GM21825 (cell line): ENCODE results near the gene EFCC1.

Source experiments
- ATAC-seq: cut with Tn5 transposase; IDR thresholded peaks from one replicate; pipeline ENCODE4 v1.9.1; 2021; ENCODE audit warnings: mild to moderate bottlenecking, moderate library complexity; ENCODE audit not compliant: unreplicated experiment

The EFCC1 gene

DNA sequence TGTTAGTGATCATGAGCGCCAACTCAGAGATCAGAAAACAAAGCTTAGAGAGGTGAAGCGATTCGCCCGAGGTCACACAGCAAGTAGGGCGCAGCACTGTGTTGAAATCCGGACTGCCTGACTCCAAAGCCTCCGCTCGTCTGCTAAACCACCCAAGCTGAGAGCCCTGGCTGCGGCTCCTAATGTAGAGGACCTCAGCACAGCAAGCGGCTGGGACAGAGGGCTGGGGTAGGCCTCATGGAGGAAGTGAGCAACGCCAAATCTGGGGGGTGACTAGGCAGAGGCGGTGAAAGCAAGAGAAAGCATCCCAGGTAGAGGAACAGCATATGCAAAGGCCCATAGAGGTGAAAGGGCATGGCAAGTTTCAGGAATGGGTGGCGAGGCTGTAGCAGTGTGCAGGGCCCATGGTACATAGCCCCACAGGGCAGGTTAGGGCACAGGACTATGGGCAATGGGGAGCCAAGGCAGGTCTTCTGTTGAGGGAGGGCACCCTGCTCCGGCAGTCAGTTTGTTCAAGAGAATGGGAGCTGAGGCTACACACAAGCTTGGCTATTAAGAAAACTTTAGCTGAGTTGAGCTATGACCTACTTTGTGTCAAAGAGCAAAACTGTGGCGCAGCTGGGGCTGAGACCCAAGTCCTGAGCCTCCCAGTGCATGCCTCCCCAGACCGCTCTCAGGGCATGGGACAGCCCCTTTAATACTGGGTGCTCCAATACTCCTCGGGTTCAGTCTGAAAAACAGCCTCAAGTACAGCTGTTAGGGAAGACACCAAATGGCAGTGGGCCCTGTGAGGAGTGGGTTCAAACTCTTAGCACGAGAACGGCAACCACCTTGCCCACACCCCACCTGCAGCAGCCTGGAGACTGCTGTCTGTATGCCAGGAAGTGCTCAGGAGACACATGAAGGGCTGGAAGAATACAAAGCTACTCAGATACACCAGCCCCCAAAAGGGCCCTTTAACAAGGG lies 6.2 kb upstream of the EFCC1 start:
- no peak for ATAC-seq

DNA sequence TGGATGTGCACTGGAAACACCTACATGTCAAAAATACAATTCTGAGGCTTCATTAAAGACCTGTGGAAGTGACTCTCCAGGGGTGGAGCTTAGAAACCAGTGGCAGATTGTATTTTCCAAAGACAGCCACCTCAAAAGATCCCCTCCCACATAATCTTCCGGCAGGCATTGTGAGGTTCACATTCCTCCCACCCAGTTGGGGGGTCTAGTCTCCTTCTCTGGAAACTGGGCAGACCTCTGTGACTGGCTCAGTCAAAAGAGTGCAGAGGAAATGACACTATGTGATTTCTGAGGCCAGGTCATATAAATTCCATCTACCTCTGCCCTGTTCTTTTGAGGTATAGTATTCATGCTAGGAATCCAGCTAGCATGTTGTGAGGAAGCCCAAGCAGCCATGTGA lies 5.4 kb upstream of the EFCC1 start:
- no peak for ATAC-seq

DNA sequence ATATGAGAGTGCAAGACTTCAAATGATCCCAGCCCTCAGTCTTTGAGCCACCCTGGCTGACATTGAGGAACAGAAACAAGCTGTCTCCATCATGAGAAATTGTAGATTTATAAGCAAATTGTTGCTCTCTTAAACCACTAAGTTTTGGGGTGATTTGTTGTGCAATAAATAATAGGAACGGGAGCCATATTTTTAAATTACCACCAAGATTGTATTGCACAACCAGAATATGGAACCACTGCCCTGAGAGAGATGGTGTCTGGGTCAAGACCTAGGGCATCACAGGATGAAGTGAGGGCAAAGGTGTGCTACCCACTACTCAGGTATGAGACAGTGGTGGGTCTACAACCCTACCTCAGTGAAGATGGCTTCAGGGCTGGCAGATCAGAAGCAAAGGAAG lies 4.9 kb upstream of the EFCC1 start:
- no peak for ATAC-seq

DNA sequence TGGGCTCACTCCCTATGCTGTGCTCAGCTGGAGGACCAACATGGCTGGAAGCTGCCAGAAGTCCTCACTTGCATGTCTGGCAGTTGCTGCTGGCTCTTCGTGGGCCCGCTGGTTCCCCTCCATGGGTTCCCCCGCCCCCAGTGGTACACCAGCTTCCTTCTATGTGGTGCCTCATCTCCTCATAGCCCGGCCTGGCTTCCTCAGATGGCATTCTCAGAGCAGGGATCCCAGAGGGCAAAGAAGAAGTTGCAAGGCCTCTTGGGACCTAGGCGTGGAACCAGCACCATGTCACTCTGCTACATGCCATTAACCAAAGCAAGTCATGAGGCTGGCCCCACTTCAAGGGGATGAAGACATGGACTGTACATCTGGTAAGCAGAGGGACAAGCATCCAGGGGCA lies 4.4 kb upstream of the EFCC1 start:
- ATAC-seq = no peak

DNA sequence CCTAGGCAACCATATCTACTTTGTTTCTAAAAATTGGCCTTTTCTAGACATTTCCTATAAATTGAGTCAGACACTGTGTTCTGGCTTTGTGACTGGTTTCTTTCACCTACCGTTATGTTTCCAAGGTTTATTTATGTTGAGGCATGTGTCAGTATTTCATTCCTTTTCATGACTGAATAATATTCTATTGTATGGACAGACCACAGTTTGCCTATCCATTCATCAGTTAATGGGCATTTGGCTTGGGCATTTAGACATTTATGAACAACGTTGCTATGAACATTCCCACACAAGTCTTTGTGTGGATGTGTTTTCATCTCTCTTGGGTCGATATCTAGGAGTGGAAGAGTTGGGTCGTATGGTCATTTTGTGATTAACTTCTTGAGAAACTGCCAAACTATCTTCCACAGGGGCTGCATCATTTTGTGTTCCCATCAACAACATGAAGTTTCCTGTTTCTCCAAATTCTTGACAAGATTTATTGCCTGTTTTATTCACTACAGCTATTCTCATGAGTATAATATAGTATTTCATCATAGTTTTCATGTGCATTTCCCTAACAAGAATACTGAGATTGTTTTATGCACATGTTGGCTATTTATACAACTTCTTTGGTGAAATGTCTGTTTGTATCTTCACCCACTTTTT lies 3.5 kb upstream of the EFCC1 start:
- ATAC-seq = no peak

DNA sequence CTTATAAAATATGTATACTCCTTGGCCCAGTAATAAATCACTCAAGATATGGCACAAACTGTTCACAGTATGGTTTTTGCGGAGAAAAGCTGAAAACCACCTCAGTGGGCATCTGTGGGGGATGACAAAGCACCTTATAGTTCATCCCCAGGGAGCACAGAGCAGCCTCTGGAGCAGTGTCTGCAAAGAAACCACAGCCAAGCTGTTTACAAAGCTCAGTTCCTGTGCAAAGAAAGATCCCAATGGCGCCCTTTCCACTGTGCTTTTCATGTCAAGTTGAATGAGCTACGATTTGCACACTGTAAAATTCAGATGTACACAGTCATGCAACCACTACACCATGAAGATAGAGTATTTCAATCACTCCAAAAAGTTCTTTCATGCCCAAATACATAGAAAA lies 2.5 kb upstream of the EFCC1 start:
- ATAC-seq = no peak

DNA sequence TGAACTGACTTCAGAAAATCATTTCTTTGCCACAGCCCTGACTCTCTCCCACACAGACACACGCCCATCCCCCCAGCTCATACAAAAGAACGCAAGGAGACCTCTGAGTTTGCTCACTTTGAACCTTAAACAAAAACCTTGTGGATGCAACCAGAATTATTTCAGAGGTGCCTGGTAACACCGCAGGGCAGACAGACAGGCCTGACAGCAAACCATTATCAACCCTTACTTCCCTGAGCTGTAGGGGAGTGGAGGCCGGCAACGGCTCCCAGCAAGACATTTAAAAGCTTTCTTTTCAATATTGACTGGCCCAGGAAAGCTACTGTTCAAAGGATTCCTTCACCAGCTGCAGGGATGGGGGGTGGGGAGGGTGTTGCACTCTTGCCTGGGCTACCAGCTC lies 2.0 kb upstream of the EFCC1 start:
- no peak for ATAC-seq

DNA sequence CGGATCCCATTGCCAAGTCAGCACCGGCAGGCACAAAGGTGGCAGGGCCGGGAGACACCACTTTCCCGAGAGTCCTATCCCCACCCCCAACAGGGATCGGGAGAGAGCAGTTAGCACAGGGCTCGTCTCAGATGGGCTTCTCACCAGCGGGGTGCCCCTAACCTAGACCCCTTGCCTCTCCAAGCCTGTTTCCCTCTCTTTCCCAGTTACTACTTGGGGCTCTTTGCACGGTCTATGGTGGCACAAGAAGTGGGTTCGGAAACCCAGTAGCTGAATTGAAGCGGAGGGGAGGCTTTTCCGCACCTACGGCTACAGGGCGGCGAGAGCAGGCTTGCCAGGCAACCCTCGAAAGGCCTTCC lies 383 bp upstream of the EFCC1 start:
- ATAC-seq = no peak

DNA sequence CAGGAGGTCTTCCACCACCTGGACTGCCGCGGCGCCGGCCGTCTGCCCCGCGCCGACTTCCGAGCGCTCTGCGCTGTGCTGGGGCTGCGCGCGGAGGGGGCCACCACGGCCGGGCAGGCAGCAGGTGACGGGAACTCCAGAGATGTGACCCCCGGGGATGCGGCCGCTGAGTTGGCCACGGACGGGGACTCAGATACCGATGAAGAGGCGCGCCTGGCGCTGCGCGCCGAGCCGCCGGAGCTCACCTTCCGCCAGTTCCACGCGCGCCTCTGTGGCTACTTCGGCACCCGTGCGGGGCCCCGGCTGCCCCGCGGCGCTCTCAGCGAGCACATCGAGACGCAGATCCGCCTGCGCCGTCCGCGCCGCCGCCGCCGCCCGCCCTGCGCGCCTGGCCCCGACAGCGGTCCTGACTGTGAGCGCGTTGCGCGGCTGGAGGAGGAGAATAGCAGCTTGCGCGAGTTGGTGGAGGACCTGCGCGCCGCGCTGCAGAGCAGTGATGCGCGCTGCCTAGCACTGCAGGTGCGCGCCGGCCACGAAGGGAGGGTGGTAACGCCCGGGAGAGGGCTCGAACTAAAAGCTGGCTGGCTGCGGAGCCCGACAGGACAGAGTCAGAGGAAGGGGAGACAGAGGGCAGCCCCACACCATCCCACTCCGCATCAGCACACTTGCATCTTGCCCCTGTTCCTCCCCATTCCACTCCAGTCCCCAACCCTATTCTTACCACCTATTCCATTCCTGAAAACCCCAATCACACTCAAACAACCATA lies 885 bp downstream of the EFCC1 start:
- no peak for ATAC-seq

DNA sequence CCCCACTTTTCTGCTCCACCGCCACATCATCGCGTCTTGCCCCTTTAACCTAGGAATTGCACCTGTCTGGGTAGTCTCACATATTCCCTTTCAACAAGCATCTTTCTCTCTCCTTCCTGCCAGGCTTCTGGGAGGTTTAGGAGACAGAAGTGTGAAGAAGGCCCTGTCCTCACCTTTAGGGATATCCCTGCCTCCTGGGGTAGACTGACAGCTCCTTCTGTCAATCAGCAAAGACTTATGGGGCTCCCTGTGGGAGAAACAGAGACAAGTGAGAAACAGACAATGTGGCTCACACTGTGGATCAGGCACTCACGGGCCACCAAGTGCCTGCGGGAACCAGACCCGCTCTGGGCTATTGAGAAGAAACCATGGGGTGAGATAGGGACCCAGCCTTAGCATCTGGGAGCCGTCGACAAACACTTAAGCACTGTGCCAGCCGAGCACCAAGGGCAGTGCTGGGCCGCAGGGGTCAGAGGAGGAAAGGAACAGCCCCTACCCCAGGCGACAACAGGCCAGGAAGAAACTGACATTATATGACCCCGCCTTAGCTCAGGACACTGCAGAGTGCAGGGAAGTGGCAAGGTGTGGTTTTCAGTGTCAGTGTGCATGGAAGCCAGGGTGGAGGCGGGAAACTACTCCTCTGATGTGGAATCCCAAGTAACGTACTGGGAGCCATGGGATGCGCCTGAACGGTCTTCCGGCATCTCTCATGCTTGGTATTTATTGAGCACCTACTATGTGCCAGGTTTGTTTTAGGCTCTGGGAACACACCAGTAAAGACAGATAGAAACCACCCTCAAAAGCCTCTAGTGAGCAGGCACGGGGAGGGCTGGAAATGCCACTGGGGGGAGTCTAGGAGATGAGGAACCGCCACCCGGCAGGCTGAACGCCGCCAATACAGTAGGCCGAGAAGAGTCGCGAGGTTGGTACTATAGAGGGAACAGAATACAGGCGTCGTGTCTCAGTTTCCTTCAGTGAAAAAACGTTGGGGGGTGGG lies 1.8 kb downstream of the EFCC1 start:
- ATAC-seq = no peak

DNA sequence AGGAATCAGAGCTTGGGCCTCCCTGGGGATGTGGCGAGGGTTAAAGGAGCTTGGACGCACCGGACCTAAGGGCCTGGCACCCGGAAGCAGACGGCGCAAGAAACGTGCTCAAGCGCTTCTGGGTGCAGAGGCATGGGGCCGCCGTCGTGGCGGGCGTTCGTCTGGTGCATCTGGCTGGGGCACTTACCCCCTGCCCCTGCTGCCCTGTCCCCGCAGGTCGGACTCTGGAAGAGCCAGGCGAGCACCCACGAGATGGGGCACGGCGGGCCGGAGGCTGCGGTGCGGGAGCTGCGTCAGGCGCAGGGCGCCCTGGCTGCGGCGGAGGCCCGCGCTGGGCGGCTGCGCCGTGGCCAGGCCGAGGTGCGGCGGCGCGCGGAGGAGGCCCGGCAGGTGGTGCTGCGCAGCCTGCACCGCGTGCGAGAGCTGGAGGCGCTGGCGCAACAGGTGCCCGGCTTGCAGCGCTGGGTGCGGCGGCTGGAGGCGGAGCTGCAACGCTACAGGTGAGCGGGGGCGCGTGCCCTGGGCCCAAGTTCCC lies 2.5 kb downstream of the EFCC1 start:
- no peak for ATAC-seq

DNA sequence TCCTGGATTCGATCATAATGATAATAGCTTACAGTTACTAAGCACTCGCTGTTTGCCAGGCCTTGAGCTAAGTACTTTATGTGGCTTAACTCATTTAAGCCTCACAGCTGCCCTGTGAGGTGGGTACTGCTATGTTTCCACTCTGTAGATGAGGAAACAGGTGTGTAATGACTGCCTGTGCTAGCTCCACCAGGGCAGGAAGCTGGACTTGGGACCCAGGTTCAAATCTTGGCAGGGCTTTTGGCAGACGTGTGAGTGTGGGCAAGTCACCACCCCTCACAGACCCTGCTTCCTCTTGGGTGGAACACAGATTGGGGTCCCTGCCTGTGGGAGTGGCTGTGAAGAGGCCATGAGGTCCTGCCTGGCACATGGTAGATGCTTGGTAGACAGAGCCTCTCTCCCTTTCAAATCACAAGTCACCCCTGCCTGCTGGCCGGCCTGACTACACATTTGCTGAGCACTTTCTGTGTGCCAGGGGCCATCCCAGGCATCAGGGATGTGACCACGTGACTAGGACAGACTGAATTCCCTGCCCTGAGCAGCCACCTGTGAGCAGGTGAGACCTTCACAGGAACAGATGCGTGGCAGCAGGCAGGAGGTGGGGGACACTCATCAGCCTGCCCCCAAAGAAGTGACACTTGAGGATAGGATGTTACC lies 3.7 kb downstream of the EFCC1 start:
- no peak for ATAC-seq

DNA sequence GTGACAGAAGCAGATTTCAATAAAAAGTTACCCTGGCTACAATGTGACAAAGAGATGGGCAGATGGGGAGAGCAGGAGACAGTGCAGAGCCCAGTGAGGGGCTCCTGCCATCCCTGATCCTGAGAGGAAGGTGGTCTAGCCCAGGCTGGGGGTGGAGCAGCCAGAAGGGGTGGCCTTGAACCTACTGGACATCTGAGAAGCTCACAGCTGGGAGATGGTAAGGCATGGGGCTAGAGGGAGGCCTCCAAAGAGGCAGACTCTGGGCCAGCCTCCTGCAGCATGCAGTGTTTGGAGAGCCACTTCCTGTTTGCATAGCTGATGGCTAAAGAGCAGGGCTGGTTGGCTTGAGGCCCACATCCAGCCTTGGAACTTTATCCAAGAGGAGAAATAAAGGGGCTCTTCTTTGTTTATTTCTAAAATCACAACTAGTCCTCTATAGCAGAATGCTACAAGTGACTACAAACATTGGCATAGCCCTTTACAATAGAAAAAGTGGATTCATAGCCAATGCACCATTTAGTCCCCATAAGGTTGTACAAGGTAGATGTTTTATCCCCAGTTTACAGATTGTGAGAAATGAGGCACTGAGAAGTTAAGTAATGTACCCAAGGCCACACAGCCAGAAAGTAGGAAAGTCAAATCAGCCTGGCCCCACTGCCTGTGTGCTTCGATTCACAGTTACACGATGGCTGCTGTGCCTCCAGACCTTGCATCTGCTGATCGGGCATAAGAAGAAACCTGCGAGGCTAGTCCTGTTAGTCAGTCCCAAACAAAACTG lies 4.6 kb downstream of the EFCC1 start:
- ATAC-seq = no peak

DNA sequence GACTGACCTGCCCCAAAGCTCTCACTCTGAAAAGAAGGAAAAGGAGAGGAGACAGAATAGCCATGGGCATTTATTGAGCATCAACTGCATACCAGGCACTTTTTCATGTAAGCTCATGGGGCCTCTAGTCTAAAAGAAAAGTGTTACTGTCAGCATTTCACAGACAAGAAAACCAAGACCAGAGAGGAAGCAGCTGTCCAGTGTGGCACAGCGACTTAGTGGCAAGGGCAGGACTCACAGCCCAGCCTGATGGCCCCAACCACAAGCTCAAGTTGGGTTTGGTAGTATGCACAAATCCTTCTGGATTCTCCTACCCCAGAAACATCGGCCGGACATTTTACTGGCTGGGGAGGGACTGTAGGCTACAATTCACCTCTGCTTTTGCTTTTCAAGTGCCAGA lies 5.8 kb downstream of the EFCC1 start:
- ATAC-seq = no peak

DNA sequence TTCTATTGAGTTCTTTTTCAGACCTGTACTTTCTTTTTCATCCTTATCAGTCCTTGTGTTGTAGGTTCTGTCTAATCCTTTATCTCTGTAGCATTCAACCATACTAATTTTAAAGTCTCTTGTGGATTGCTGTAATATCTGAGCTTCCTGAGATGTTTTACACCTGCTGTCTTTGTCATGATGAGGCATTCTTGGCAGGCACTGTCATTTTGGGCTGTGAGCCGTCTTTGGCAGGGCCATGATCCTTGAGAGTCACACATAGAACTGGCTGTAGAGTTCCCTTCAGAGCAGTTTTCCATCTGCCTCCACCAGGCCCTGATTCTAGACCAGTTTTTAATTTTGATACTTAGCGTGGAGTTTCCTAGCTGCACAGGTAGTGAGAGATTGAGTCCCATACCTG lies 6.7 kb downstream of the EFCC1 start:
- no peak for ATAC-seq

DNA sequence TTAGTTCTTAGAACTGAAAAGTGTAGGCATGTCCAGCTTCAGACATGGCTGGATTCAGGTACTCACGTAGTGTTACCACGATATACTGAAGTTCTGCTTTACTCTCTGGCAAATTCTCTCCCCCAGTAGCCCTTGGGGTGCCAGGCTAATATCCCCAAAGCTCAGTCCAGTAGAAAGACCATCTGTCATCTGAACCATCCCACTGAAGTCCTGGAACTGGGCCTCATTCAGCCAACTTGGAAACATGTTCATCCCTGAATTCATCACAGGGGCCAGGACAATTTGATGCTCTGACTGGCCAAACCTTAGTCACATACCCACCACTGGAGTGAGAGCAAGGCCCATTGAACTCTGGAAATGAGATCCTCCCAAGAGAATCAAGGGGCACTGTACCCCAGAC lies 8.2 kb downstream of the EFCC1 start:
- ATAC-seq = no peak

DNA sequence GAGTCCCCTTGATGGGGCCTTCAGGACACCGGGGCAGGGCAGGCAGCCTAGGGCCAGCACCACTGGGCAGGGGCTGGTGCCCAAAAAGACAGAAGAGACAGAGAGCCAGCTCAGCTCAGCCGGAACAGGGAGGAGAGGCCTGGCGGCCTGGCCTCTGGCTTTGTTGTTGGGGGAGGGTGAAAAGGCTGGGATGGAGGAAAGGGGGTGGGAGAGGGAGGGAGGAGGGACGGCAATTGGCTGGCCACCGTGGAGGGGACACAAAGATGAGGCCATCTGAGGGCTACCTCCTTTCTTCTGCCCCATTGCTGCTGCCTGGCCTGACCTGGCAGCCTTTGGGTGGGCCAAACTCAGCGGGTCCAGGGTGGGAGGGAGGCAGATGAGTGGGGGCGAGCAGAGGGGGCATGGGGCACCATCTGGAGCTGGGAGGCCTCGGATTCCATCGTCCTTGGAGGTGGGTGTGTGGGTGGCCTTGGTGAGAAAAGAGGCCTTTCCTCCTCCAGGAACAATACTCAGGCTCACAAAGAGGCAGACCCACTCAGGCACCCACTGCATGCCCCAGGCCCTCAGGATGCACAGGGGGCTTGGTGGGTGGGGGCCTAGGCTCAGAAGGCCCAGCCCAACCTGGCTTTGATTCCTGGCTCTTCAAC lies 9.3 kb downstream of the EFCC1 start:
- ATAC-seq = no peak

DNA sequence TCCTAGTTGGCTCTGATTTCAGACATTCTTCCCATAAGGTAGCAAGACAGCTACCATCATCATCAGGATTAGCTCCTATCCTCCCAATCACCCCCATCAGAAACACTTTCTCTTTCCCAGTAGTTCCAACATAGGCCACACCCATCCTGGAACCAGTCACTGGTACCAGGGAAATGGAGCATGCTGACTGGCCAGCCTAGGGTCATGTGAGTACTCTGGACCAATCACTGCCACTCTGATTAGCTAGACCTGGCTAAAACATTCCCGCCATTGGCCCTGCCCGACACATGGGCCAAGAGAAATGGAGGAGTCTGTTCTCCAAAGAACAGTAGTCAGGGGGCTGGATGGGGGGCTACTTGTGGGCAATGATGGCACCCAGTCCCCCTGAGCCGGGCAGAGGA lies 12.4 kb downstream of the EFCC1 start:
- ATAC-seq = no peak

DNA sequence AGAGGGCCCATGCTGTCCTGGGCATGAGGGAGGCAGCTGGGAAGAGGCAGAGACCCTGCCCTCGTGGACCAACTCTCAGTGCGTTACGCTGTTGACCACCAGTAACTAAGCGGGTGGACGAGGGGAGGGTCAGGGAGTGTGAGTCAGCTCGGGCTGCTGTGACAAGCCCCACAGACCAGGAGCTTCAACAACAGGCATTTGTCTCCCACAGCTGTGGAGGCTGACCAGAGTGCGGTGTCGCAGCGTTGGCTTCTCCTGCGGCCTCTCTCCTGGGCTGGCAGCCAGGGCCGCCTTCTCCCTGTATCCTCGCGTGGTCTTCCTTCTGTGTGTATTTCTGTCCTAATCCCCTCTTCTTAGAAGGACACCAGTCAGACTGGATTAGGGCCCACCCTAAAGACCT lies 13.0 kb downstream of the EFCC1 start:
- no peak for ATAC-seq
